Activated T-cell treated with anti-CD3 and anti-CD28 coated beads, Interleukin-2, amount 50 U/mL, for 24 hours (primary cell): ENCODE measurements around the gene HILPDA.

Experiments
- DNase-seq: peaks from one replicate; pipeline ENCODE4 v3.0.0-alpha.2; 2020
- H3K27ac Mint-ChIP-seq: 2 replicates; pipeline ENCODE4 v1.8.0; 2020; ENCODE audit warnings: mild to moderate bottlenecking, mixed read lengths
- H3K27me3 Mint-ChIP-seq: 2 replicates; pipeline ENCODE4 v1.8.0; 2020; ENCODE audit warnings: mixed read lengths
- H3K36me3 Mint-ChIP-seq: 2 replicates; pipeline ENCODE4 v1.8.0; 2020; ENCODE audit warnings: low read depth, mixed read lengths
- H3K4me1 Mint-ChIP-seq: 2 replicates; pipeline ENCODE4 v1.8.0; 2020; ENCODE audit warnings: low read depth, mixed read lengths
- H3K4me3 Mint-ChIP-seq: 2 replicates; pipeline ENCODE4 v1.8.0; 2020; ENCODE audit warnings: mild to moderate bottlenecking, moderate library complexity, mixed read lengths
- H3K9me3 Mint-ChIP-seq: 2 replicates; pipeline ENCODE4 v1.8.0; 2020; ENCODE audit warnings: mixed read lengths

Gene HILPDA

DNA sequence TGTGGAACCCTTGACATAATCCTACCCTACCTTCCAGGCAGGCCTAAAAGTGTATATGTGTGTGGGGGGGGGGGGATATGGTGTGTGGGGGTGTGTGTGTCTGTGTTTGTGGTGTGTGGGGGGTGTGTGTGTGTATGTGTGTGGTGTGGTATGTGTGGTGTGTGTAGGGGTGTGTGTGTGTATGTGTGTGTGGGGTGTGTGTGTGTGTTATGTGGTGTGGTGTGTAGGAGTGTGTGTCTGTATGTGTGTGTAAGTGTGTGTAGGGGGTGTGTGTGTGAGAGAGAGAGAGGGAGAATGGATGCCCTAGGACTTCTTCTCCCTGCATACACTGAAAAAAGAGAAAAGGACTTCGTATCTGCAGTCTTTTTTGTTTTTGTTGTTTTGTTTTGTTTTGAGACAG, 33.6 kb upstream of the HILPDA start:
- Mint-ChIP-seq H3K27ac (no peak overlapping the region), H3K4me3 (no peak overlapping the region), H3K27me3 (no peaks in the 10 kb centered on the region), H3K36me3 (no peaks in the 10 kb centered on the region), H3K9me3 (no peaks in the 10 kb centered on the region), H3K4me1 (no peaks in the 10 kb centered on the region)
- no peak for DNase-seq

GRCh38 chr7:128422842-128423241, 32.8 kb upstream of the HILPDA start:
- H3K27me3 Mint-ChIP-seq: no peaks in the 10 kb centered on the region
- no peak for DNase-seq
- no peaks in the 10 kb centered on the region for H3K9me3 Mint-ChIP-seq
- no peaks in the 10 kb centered on the region for H3K36me3 Mint-ChIP-seq
- no peak overlapping the region for H3K4me3 Mint-ChIP-seq
- H3K27ac Mint-ChIP-seq: no peak overlapping the region
- no peaks in the 10 kb centered on the region for H3K4me1 Mint-ChIP-seq

DNA sequence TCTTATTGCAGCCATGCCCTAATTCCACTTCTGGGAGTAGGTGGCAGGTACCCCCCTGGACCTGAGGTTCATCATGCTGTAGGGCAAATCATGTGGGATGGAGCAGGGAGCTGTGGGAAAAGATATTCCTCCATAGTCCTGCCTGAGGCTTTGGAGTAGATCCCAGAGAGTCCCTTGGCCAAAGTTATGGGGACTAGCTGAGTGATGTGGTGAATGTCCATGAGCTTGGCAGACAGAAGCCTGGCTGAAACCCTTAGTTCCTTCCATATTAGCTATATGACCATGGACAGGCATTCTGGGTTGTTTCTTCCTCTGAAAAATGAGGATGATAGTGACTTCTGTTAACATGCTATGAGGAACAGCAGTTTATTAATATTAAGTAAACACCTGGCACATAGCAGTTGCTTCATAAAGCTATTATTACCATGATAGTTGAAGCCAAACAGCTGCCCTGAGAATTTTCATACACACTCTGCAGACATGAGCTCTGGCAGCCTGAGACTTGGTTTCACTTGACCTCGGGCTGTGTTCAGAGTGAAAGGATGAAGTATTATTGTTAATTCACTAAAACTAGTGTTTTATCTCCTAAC, 30.9 kb upstream of the HILPDA start:
- Mint-ChIP-seq H3K4me3 (no peak overlapping the region), H3K27me3 (peaks cover 10% of the 10 kb centered on the region), H3K9me3 (no peaks in the 10 kb centered on the region), H3K36me3 (no peaks in the 10 kb centered on the region), H3K4me1 (no peaks in the 10 kb centered on the region), H3K27ac (no peak overlapping the region)
- DNase-seq: no peak

DNA sequence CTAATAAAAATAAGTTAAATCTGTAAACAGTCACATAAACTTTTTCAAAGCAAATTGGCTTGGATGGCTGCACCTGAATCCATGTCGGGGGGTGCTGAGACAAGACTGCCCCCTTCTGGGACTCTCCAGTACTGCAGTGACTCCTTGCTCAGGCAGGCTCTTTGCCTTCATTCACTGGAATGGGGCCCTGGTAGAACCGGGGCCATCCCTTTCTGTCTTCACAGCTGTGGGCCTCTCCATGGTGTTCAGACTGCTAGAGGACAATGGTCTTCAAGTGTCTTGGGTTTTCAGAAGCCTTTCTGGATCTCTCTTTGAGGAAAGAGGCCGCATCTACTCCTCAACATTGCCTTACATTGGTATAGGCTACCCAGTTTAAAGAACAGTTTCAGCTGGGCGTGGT, 29.8 kb upstream of the HILPDA start:
- Mint-ChIP-seq H3K36me3 (no peaks in the 10 kb centered on the region), H3K27me3 (peaks cover 14% of the 10 kb centered on the region), H3K9me3 (no peaks in the 10 kb centered on the region), H3K27ac (no peak overlapping the region), H3K4me1 (no peaks in the 10 kb centered on the region), H3K4me3 (no peak overlapping the region)
- DNase-seq: peak; percentile 85

DNA sequence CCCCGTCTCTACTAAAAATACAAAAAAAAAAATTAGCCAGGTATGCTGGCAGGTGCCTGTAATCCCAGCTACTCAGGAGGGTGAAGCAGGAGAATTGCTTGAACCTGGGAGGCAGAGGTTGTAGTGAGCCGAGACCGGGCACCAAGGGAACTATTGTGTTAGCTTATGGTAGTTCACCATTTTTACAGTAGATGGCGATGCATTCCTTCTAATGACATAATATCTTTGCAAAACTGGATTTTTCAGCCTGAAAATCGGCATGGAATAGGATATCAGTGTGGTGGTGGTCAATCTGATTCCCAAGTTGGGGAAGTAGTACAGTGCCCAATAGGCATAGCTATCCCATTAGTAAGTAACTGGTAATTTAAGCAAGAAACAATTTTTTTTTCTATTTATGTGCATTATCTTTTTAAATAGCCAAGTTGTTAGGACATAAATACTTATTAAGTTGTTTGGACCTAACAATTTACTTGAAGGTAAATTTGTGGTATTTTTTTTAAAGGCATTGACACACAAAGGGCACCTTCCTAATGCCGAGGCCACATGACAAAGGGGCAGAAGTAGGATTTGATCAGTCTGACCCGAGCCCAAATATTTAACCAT, 28.3 kb upstream of the HILPDA start:
- no peak for DNase-seq
- no peak overlapping the region for H3K27ac Mint-ChIP-seq
- no peaks in the 10 kb centered on the region for H3K36me3 Mint-ChIP-seq
- no peaks in the 10 kb centered on the region for H3K4me1 Mint-ChIP-seq
- peaks cover 14% of the 10 kb centered on the region for H3K27me3 Mint-ChIP-seq
- H3K4me3 Mint-ChIP-seq: no peak overlapping the region
- H3K9me3 Mint-ChIP-seq: no peaks in the 10 kb centered on the region

GRCh38 chr7:128430207-128430606, 25.5 kb upstream of the HILPDA start:
- no peak for DNase-seq
- Mint-ChIP-seq H3K36me3 (no peaks in the 10 kb centered on the region), H3K27me3 (peaks cover 16% of the 10 kb centered on the region), H3K4me3 (no peak overlapping the region), H3K4me1 (no peaks in the 10 kb centered on the region), H3K9me3 (no peaks in the 10 kb centered on the region), H3K27ac (no peak overlapping the region)

DNA sequence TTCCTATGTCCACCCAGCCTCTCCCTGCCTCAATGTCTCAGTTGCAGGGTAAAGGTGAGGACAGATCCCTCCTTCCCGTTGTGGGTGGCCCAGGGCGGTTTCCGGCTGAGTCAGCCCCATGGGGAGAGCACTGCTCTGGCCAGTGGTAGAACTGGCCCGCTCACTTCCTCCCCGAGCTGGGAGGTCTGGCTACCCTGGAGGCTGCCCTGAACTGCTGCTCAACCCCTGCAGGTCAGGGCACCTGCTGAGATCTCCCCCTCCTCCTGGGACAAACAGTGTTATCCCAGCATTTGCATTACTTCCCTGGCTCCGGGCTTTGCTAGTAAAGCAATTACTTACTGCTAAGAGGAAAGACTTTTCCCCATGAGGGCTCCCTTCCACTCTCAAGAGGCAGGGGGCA, 24.5 kb upstream of the HILPDA start:
- H3K9me3 Mint-ChIP-seq: no peaks in the 10 kb centered on the region
- H3K36me3 Mint-ChIP-seq: no peaks in the 10 kb centered on the region
- H3K4me1 Mint-ChIP-seq: no peaks in the 10 kb centered on the region
- H3K27ac Mint-ChIP-seq: no peak overlapping the region
- no peak overlapping the region for H3K4me3 Mint-ChIP-seq
- no peak for DNase-seq
- H3K27me3 Mint-ChIP-seq: peaks cover 16% of the 10 kb centered on the region

- Mint-ChIP-seq H3K4me1 (no peaks in the 10 kb centered on the region), H3K4me3 (no peak overlapping the region), H3K27me3 (peaks cover 16% of the 10 kb centered on the region), H3K36me3 (no peaks in the 10 kb centered on the region), H3K9me3 (no peaks in the 10 kb centered on the region), H3K27ac (no peak overlapping the region)
- no peak for DNase-seq
Measured at GRCh38 chr7:128431754-128432153, 23.9 kb upstream of the HILPDA start.

GRCh38 chr7:128434413-128435326, 21.0 kb upstream of the HILPDA start:
- H3K4me1 Mint-ChIP-seq: no peaks in the 10 kb centered on the region
- H3K36me3 Mint-ChIP-seq: no peaks in the 10 kb centered on the region
- no peak overlapping the region for H3K4me3 Mint-ChIP-seq
- peaks cover 7% of the 10 kb centered on the region for H3K27me3 Mint-ChIP-seq
- H3K9me3 Mint-ChIP-seq: no peaks in the 10 kb centered on the region
- no peak for DNase-seq
- H3K27ac Mint-ChIP-seq: no peak overlapping the region

GRCh38 chr7:128435327-128435686, 20.4 kb upstream of the HILPDA start:
- no peaks in the 10 kb centered on the region for H3K4me1 Mint-ChIP-seq
- H3K27me3 Mint-ChIP-seq: peaks cover 5% of the 10 kb centered on the region
- H3K27ac Mint-ChIP-seq: no peak overlapping the region

DNA sequence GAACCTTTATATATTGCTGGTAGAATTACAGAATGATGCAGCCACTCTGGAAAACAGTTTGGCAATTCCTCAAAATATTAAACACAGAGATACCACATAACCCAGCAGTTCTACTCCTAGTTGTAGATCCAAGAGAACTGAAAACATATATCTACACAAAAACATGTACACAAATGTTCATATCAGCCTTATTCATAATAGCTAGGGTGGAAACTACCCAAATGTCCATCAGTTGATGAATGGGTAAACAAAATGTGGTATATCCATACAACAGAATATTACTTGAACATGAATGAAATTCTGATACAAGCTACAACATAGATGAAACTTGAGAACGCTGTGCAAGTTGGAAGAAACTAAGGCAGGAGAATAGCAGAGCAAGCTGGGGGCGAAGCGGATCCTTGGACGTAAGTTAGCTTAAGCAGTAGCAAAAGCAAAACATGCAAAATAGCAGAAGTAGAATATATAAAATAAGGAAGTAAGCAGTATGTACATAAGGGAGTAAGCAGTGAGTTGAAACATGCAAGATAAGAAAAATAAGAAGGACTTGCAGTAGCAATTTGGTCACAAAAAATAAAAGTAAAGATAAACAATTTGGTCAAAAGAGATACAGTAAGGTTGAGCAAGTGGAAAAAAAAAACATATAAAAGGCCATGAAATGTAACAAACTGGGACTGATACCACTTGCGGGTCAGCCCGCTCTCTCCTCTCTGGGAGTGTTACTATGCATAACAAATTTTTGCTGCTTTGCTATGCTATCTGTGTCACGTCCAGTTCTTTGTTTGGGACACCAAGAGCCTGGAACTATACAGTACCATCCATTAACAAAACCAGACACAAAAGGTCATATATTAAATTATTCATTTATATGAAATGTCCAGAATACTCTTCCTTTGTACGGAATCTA, 18.0 kb upstream of the HILPDA start:
- no peak for DNase-seq
- peaks cover 2% of the 10 kb centered on the region for H3K27me3 Mint-ChIP-seq
- H3K4me3 Mint-ChIP-seq: no peak overlapping the region
- H3K9me3 Mint-ChIP-seq: no peaks in the 10 kb centered on the region
- H3K36me3 Mint-ChIP-seq: no peaks in the 10 kb centered on the region
- no peak overlapping the region for H3K27ac Mint-ChIP-seq
- H3K4me1 Mint-ChIP-seq: no peaks in the 10 kb centered on the region

More at GRCh38 chr7:128435327-128435686, 20.4 kb upstream of the HILPDA start:
- no peak for DNase-seq
- H3K36me3 Mint-ChIP-seq: no peaks in the 10 kb centered on the region
- no peaks in the 10 kb centered on the region for H3K9me3 Mint-ChIP-seq
- H3K4me3 Mint-ChIP-seq: no peak overlapping the region

GRCh38 chr7:128442356-128442755, 13.3 kb upstream of the HILPDA start:
- Mint-ChIP-seq H3K36me3 (no peaks in the 10 kb centered on the region), H3K27ac (no peak overlapping the region), H3K9me3 (no peaks in the 10 kb centered on the region), H3K27me3 (no peaks in the 10 kb centered on the region), H3K4me1 (peaks cover 2% of the 10 kb centered on the region), H3K4me3 (no peak overlapping the region)
- DNase-seq: no peak

GRCh38 chr7:128443831-128444600, 11.7 kb upstream of the HILPDA start:
- Mint-ChIP-seq H3K9me3 (no peaks in the 10 kb centered on the region), H3K27ac (no peak overlapping the region), H3K27me3 (no peaks in the 10 kb centered on the region), H3K36me3 (no peaks in the 10 kb centered on the region), H3K4me3 (no peak overlapping the region), H3K4me1 (peaks cover 10% of the 10 kb centered on the region)
- no peak for DNase-seq

DNA sequence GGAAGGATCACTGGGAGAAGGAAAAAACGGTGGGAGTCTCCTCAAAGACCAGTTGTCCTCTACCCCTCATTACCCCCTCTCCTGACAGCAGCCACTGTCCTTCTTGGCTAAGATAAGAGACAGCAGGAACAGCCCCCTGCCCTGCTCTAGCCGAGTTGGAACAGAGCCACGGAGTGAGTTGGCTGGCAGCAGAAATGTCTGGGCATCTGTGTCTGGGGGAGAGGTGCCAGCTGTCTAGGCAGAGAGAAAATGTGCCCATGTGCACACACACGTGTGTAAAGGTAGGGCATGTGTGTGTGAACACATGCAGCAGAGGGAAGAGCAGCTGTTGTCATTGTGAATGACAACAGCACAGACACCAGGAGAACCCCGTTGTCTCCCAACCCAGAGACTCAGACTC, 9.4 kb upstream of the HILPDA start:
- Mint-ChIP-seq H3K36me3 (no peaks in the 10 kb centered on the region), H3K9me3 (no peaks in the 10 kb centered on the region), H3K27me3 (no peaks in the 10 kb centered on the region), H3K4me1 (peaks cover 24% of the 10 kb centered on the region), H3K4me3 (no peak overlapping the region), H3K27ac (no peak overlapping the region)
- no peak for DNase-seq
